ENCODE data around the gene CALU.

Gene CALU

DNA sequence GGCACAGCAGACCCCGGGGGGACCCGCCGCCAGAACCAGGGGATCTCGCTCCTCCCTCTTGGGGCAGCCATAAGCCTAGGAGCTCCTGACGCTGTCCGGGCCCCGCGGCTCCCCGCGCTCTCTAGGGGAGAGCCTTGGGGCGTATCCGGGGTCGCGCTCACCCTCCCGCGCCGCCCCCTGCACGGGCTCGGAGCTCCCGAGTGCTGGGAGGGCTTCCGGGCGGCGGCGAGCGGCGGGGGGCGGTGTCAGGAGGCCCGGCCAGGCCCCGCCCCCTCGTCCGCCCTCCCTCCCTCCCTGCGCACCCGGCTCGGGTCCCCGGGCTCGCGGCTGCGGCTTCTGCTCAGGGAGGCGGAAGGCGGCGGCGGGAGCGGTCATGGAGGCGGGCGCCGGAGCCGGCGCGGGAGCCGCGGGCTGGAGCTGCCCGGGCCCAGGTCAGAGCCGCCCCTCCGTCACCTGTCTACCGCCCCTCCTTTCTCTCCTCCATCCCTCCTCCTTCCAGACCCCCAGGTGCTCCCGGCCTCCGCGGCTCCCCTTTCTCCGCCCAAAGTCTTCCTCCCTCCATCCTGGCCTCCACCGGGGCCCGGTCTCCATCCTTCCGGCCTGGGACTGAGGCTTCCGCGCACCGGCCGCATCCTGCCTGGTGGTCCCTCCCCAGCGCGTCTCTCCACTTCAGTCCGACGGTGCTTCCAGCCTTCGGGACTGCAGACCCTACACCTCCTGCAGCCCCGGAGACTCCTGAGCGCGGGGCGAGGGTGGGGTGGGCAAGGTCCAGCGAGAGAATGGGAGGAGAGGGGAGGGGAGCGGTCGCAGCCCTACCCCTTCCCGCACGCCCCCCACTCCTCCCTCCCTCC lies 52.2 kb downstream of the CALU start, which contains the start of gene CCDC136:
Gene CCDC136, plus strand, starts transcription at position 848 of the 851 bp plus-strand sequence. CDS start 444 bp downstream, outside the sequence.
- peak; percentile 76 to 86 for DNase-seq
- TF ChIP-seq GATA1 (IDR thresholded peaks at IDR 0.05; ENCODE audit: low read depth, low read length) (no peak), POLR2A (IDR thresholded peaks at IDR 0.05; ENCODE audit: low read length) (no peak)

GRCh38 chr7:128791972-128792327 lies 52.8 kb downstream of the CALU start:
- no peak for DNase-seq
- TF ChIP-seq POLR2A (IDR thresholded peaks at IDR 0.05; ENCODE audit: low read length) (no peak), GATA1 (IDR thresholded peaks at IDR 0.05; ENCODE audit: low read depth, low read length) (no peak)

GRCh38 chr7:128792471-128793180 lies 53.5 kb downstream of the CALU start:
- no peak for TF ChIP-seq GATA1 (IDR thresholded peaks at IDR 0.05; ENCODE audit: low read depth, low read length)
- TF ChIP-seq POLR2A (IDR thresholded peaks at IDR 0.05; ENCODE audit: low read length) = no peak
- peak; percentile 72 to 75 for DNase-seq

- TF ChIP-seq GATA1 (IDR thresholded peaks at IDR 0.05; ENCODE audit: low read depth, low read length) = no peak
- no peak for TF ChIP-seq POLR2A (IDR thresholded peaks at IDR 0.05; ENCODE audit: low read length)
- no peak for DNase-seq
These were observed 54.0 kb downstream of the CALU start for GRCh38 chr7:128793181-128793547.

DNA sequence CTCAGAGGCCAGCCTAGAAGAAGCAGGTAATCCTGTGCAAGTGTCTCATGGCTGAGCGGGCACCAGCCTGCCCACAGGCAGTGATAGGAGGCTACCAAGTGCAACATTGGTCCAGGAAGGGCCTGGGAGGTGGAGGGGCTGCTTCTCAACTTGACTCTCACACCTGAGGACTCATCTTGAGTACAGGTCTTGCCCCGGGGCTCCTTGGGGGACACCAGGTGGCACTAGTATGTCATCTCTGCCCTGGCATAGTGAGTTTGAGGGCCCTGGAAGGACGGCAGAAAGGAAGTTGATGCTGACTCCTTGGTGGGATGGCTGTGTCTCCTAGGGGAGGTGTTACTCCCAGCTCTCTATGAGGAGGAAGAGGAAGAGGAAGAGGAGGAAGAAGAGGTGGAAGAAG lies 54.9 kb downstream of the CALU start:
- peak in 1 of 2 experiments; percentile 11 for DNase-seq

GRCh38 chr7:128794436-128794835 lies 55.3 kb downstream of the CALU start:
- TF ChIP-seq GATA1 (IDR thresholded peaks at IDR 0.05; ENCODE audit: low read depth, low read length) (no peak), POLR2A (IDR thresholded peaks at IDR 0.05; ENCODE audit: low read length) (no peak)
- DNase-seq = no peak

More for the DNA sequence above, 54.9 kb downstream of the CALU start:
- TF ChIP-seq GATA1 (IDR thresholded peaks at IDR 0.05; ENCODE audit: low read depth, low read length) (no peak), POLR2A (IDR thresholded peaks at IDR 0.05; ENCODE audit: low read length) (no peak)

DNA sequence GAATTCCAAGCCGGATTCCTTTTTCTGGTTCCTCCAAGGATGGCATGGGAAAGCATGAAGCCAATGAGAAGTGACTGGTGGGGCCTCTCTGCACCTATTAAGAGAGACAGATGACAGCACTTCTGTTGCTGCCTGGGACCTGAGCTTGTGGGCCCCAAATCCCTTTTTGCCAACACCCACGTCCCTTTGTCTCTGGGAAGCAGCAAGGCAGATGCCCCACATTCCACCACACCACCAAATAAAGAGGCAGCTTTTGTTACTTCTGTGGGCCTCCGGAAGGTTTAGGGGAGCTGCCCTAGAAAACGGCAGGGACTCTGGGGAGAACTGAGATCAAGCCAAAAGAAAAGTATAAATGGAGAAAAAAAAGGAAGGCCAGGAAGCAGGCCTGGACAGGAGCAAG lies 56.0 kb downstream of the CALU start:
- TF ChIP-seq POLR2A (IDR thresholded peaks at IDR 0.05; ENCODE audit: low read length) = no peak

GRCh38 chr7:128796327-128796726 lies 57.2 kb downstream of the CALU start:
- no peak for DNase-seq
- no peak for TF ChIP-seq GATA1 (IDR thresholded peaks at IDR 0.05; ENCODE audit: low read depth, low read length)
- TF ChIP-seq POLR2A (IDR thresholded peaks at IDR 0.05; ENCODE audit: low read length) = no peak

More for the DNA sequence above, 56.0 kb downstream of the CALU start:
- DNase-seq = no peak

- TF ChIP-seq POLR2A (IDR thresholded peaks at IDR 0.05; ENCODE audit: low read length) (no peak), GATA1 (IDR thresholded peaks at IDR 0.05; ENCODE audit: low read depth, low read length) (no peak)
- no peak for DNase-seq
These were observed 60.3 kb downstream of the CALU start for GRCh38 chr7:128799451-128799850.

DNA sequence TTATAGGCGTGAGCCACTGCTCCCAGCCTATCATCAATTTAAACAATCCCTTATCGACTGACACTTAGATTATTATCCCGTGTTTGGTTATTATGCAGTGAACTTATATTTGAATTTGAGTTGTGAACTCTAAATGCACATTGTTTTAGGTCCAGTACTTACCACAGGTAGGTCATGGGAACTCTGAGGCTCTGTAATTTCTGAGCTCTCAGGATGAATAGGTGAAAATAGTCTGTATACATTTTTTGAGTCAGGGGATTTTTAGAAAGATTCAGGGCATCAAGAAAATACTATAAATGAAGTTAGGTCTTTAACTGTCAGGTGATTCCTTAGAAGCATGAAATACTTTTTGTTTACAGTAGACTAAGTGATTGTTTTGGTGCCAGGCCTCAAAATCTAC lies 61.4 kb downstream of the CALU start:
- no peak for DNase-seq

DNA sequence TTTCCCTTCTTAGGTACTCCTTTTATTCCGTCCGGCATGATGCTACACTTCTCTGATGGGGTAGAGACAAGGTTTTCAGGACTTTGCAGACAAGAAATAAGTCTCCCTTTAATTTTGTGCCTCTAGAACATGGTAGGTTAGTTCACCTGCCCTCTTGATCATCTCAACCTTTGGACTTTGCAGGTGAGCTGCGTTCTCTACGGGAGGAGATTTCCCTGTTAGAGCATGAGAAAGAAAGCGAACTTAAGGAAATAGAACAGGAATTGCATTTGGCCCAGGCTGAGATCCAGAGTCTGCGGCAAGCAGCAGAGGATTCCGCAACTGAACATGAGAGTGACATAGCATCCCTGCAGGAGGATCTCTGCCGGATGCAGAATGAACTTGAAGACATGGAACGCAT lies 61.8 kb downstream of the CALU start:
- DNase-seq = no peak
- no peak for TF ChIP-seq GATA1 (IDR thresholded peaks at IDR 0.05; ENCODE audit: low read depth, low read length)
- TF ChIP-seq POLR2A (IDR thresholded peaks at IDR 0.05; ENCODE audit: low read length) = no peak

More for the DNA sequence above, 61.4 kb downstream of the CALU start:
- TF ChIP-seq POLR2A (IDR thresholded peaks at IDR 0.05; ENCODE audit: low read length) (no peak), GATA1 (IDR thresholded peaks at IDR 0.05; ENCODE audit: low read depth, low read length) (no peak)

- TF ChIP-seq GATA1 (IDR thresholded peaks at IDR 0.05; ENCODE audit: low read depth, low read length) (no peak), POLR2A (IDR thresholded peaks at IDR 0.05; ENCODE audit: low read length) (no peak)
- no peak for DNase-seq
These were observed 62.7 kb downstream of the CALU start for GRCh38 chr7:128801667-128802418.

DNA sequence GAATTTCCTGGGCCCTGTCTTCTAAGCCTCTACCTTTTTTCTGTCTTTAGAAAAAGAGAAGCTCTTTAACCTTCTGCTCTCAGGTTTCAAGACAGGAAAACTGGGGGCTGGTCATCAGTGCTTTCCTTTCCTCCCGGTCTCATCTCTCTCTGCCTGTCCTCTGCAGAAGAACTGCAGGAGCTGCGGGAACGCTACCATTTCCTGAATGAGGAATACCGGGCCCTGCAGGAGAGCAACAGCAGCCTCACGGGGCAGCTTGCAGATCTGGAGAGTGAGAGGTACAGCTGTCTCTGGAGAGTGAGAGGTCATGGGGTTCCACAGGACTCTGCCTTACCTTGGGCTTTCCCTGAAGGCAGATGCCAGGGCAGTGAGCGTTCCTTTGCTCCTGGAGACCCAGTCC lies 65.3 kb downstream of the CALU start:
- no peak for DNase-seq
- no peak for TF ChIP-seq POLR2A (IDR thresholded peaks at IDR 0.05; ENCODE audit: low read length)
- no peak for TF ChIP-seq GATA1 (IDR thresholded peaks at IDR 0.05; ENCODE audit: low read depth, low read length)

- TF ChIP-seq GATA1 (IDR thresholded peaks at IDR 0.05; ENCODE audit: low read depth, low read length) (no peak), POLR2A (IDR thresholded peaks at IDR 0.05; ENCODE audit: low read length) (no peak)
- no peak for DNase-seq
These were observed 66.1 kb downstream of the CALU start for GRCh38 chr7:128805225-128805624.

Data from erythroblast (primary cell).